ENCODE data around the gene TEX52.
"Not testable (repeated sequence)": the region's sequence is repeated elsewhere in the genome, so short reads cannot be mapped to it uniquely, and the experiment has no call there.

TEX52 gene

GRCh38 chr12:2857021-2857431, at the start of gene TEX52:
Gene TEX52 (minus strand): TSS chr12:2857039. CDS start chr12:2857026, 13 bp downstream.
- no peak for DNase-seq

- DNase-seq, result no peak
These were observed 47.4 kb upstream of the TEX52 start for GRCh38 chr12:2904260-2904659.

DNA sequence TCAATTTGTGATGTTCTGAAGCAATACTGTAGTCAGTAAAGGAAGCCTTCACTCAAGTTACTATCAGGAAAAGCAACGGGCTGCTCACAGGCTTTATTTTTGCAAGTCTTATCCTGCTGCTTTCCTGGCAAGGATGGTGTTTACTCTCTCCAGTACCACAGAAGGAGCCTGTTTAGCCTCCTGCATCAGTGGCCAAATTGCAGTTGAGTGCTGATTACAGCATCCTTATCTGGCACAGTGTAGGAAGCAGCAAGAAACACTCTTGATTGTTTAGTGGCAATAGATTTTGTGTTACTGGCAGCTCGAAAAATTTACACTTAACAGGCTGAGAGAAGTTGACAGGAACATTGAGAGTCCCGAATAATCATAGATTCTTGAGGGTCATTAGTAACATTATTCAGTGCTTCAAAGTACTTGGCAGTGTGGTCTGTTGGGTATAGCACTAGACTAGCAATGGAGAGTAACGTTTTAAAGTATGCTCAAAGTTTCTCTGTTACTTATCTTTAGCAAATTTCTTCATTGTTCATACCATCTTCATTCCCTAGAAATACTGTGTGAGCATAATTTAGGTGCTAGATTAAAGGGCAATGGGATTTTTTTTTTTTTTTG, 45.5 kb upstream of the TEX52 start:
- no peak for DNase-seq

DNA sequence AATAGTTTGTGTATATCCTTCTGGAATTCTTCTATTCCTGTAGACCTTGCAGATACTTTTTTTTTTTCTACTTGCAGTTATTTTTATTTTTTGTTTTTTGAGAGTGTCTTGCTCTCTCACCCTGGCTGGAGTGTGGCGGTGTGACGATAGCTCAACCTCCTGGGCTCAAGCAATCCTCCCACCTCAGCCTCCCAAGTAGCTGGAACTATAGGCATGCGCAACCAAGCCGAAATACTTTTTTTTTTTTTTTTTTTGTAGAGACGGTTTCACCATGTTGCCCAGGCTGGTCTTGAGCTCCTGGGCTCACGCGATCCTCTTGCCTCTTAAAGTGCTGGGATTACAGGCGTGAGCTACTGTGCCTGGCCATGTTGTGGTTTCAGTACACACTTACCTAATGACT, 43.8 kb upstream of the TEX52 start:
- DNase-seq, result no peak

DNA sequence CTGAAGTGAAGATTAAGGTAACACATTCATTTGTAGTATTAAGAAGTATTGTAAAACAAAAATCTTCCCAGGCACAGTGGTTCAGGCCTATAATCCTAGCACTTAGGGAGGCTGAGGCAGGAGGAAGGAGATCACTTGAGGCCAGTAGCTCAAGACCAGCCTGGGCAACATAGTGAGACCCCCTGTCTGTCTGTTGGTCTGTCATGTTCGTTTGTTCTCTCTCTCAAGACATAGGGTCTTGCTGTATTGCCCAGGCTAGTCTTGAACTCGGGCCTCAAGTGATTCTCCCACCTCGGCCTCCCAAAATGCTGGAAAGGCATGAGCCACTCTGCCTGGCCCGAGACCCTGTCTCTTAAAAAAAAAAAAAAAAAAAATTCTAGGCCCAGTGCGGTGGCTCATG, 40.6 kb upstream of the TEX52 start:
- no peak for DNase-seq

GRCh38 chr12:2895511-2895910, 38.7 kb upstream of the TEX52 start:
- no peak for DNase-seq

DNA sequence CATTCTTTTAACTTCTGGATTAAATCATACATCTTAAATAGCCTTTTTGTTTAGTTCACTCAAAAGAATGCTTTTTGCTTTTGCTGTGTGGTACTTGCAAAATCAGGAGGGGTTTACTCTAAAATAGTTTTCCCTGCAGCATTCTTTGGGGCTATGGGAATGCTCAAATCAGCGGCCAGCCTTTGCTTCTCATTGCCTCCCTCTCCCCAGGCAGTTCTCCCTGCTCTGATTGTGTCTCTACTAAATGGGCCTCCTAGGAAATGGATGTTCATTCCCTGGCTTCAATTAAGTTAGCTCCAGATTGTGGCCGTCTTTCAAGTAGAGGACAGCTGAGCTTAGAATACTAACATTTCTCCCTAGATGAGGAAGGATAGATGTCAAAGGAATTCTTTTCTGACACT, 38.2 kb upstream of the TEX52 start:
- DNase-seq, result no peak

GRCh38 chr12:2893007-2893406, 36.2 kb upstream of the TEX52 start:
- peak; percentile 34 for DNase-seq

DNA sequence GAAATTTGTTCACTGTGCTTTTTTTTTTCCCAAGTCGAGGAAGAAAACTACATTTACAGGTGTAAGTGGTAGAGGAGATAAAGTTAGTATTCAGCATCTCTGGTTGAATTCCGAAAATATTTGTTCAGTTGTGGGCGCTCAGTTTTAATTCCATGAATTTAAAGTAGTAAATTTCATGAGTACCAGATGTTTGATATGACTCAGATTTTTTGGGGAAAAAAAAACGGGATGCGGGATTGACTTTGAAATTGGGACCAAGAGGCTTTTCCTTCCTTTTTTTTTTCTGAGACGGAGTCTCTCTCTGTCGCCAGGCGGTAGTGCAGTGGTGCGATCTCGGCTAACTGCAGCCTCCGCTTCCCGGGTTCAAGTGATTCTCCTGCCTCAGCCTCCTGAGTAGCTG, 35.4 kb upstream of the TEX52 start:
- no peak for DNase-seq

DNA sequence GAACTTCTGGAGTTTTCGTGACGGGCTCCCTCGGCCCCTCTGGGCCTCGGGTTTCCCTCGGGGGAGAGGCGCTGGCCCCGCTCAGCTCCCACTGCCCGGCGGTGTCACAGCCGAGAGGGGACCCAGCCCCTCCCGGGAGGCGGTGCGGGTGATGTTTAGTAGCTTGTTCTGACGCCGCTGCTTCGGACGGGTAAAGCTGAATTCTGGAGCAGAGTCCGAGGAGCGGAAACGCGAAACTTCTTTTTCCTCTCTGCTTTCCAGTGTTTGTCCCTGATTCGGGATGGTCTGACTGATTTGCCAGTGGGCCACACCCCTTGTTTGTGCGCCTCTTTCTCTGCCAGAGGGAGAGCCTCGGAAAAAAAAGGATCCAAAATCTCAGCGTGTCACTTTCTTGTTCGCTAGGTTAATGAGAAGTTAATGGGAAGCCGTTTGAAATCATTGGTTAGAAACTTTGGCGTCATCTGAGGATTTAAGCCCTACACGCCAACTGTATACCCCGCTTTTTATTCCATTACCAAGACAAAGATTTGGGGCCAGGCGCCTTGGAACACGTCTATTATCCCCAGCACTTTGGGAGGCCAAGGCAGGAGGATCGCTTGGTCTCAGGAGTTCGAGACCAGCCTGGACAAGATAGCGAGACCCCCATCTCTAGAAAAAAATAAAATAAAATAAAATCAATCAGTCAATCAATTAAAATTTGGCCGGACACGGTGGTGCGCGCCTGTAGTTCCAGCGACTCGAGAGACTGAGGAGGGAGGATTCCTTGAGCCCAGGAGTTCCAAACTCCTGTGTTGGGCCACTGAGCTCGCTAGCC, 34.6 kb upstream of the TEX52 start:
- peak; percentile 78 for DNase-seq

GRCh38 chr12:2890388-2891239, 33.8 kb upstream of the TEX52 start, which contains the start of gene TULP3:
Gene TULP3 (plus strand): TSS chr12:2890891. CDS start chr12:2890948, 57 bp downstream.
- peak; percentile 99 for DNase-seq

GRCh38 chr12:2890001-2890387, 33.2 kb upstream of the TEX52 start:
- no peak for DNase-seq

GRCh38 chr12:2886768-2887450, 30.1 kb upstream of the TEX52 start:
- no peak for DNase-seq

GRCh38 chr12:2884810-2885209, 28.0 kb upstream of the TEX52 start:
- DNase-seq, result no peak

GRCh38 chr12:2879853-2880252, 23.0 kb upstream of the TEX52 start:
- DNase-seq, result no peak

GRCh38 chr12:2877953-2878732, 21.3 kb upstream of the TEX52 start:
- no peak for DNase-seq

DNA sequence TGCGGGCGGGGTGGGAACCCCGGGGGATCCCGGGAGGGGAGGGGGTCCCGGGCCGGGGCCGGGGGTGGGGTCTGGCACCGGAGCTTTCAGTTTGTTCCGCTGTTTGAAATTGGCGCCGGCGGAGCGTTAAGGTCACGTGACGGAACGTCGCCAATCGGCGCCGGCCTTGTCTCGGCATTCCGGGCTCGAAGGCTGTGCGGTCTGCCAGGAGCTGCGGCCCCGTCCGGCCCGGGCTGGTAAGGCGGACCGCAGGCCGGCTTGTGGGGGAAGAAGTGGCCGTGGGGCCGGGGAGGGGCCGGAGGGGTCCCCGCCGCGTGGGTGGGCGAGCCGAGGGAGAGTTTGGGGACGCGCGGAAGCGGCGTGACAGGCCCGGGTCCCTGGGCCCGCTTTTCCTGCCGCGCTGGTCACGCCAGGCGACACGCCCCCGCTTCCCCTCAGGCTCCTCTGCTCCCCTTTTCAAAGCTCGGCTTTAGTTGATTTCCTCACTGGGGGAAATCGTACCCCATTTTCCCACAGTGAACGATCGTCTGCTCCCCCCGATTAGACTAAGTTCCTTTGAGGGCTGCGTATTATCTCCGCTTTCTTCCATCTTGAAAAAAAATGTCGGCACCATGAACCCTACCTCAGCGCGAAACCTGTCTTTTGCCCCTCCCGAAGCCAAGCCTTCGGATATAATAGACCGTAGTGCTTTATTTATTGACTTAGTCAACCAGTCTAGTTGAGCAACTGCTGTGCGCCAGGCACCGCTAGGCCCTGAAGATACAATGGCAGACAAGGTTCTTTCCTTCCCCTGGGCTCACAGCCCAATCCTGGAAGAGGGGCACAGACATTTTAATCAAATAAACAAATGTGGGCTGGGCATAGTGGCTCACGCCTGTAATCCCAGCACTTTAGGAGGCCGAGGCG, 20.5 kb upstream of the TEX52 start, which contains the start of the genes FOXM1 and RHNO1:
Gene FOXM1 (minus strand): TSS at position 128 of the 906 bp plus-strand sequence. CDS start 2,696 bp downstream, outside the sequence.
Gene RHNO1 (plus strand): TSS at position 177 of the 906 bp plus-strand sequence. CDS start 8,144 bp downstream, outside the sequence.
- peak; percentile 95 for DNase-seq

GRCh38 chr12:2876431-2877046, 19.7 kb upstream of the TEX52 start:
- DNase-seq, result no peak

DNA sequence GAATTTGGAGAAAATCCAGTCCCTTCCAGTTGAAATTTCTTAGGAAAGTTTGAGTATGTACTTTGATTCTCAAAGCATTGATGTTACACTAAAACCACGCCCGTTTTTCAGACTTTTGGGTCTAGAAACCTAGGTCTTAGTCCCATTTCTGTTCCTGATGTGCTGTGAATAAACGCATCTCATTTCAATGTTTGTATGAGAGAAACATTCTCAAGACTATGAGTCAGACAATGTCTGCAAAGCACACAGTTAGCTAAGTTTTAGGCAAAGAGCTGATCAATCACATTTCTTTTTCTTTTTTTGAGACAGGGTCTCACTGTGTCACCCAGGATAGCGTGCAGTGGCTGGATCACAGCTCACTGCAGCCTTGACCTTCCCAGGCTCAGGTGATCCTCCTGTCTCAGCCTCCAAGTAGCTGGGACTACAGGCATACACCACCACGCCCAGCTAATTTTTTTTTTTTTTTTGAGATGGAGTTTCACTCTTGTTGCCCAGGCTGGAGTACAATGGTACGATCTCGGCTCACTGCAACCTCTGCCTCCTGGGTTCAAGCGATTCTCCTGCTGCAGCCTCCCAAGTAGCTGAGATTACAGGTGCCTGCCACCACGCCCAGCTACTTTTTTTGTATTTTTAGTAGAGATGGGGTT, 12.3 kb upstream of the TEX52 start:
- not testable (repeated sequence) for DNase-seq

DNA sequence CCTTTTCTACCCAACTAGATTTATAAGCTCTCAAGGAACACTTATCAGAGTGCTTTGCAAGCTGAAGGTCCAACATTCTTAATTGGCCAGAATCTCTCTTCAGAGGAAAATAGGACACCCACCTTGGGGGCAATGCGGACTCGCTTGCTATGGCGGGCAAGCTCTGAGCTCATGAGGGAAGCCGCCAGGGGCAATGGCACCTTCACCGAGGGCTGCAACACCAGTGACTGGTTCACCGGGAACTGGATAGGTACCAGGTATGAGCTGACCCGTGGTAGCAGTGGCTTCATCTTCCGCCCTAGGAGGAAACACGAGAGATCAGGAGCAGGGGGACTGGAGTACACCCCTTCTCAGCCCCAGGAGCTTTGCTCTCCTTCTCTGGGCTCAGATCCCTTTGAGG, 7.4 kb upstream of the TEX52 start:
- no peak for DNase-seq
